Trophoblast cell (in vitro differentiated cells and primary cell): ENCODE data around the gene RNFT2.

Experiments
- DNase-seq, 2 donors: peaks; one replicate each; pipeline ENCODE4 v3.0.0-alpha.2; 2016
- H2AFZ ChIP-seq: 2 replicates; pipeline ENCODE4 v1.6.1; 2013; ENCODE audit warnings: low read length, moderate library complexity, mild to moderate bottlenecking; ENCODE audit not compliant: insufficient read depth, poor library complexity
- H2AK5ac ChIP-seq: 2 replicates; pipeline ENCODE4 v1.6.1; 2013; ENCODE audit warnings: mild to moderate bottlenecking, low read length
- H2BK120ac ChIP-seq: 2 replicates; pipeline ENCODE4 v1.6.1; 2013; ENCODE audit warnings: low read length, mild to moderate bottlenecking, moderate library complexity; ENCODE audit not compliant: insufficient read depth, poor library complexity
- H2BK12ac ChIP-seq: 2 replicates; pipeline ENCODE4 v1.6.1; 2013; ENCODE audit warnings: mild to moderate bottlenecking, low read length, moderate library complexity
- H2BK5ac ChIP-seq: 2 replicates; pipeline ENCODE4 v1.6.1; 2013; ENCODE audit warnings: low read length, low read depth, moderate library complexity, mild to moderate bottlenecking; ENCODE audit not compliant: poor library complexity
- H3K14ac ChIP-seq: 2 replicates; pipeline ENCODE4 v1.6.1; 2013; ENCODE audit warnings: mild to moderate bottlenecking, low read length
- H3K18ac ChIP-seq: 2 replicates; pipeline ENCODE4 v1.6.1; 2013; ENCODE audit warnings: mild to moderate bottlenecking, low read length
- H3K23ac ChIP-seq: 2 replicates; pipeline ENCODE4 v1.6.1; 2013; ENCODE audit warnings: low read length
- H3K27ac ChIP-seq: 2 replicates; pipeline ENCODE4 v1.5.1; 2013; ENCODE audit warnings: low read depth, mild to moderate bottlenecking, inconsistent platforms, low read length, moderate library complexity
- H3K27me3 ChIP-seq: 2 replicates; pipeline ENCODE4 v1.6.1; 2013; ENCODE audit warnings: inconsistent platforms, mild to moderate bottlenecking, low read length, moderate library complexity; ENCODE audit not compliant: insufficient read depth
- H3K36me3 ChIP-seq, 2 experiments: 1 replicate in 1 of 2; 2 replicates in 1 of 2; pipeline ENCODE4 v1.6.1; 2013; ENCODE audit warnings: low read length in 2 of 2, mild to moderate bottlenecking in 2 of 2, moderate library complexity in 1 of 2; ENCODE audit not compliant: insufficient read depth in 2 of 2, control insufficient read depth in 1 of 2
- H3K4ac ChIP-seq: 2 replicates; pipeline ENCODE4 v1.6.1; 2013; ENCODE audit warnings: low read depth, mild to moderate bottlenecking, low read length, moderate library complexity
- H3K4me1 ChIP-seq, 2 experiments: 1 replicate in 1 of 2; 2 replicates in 1 of 2; pipeline ENCODE4 v1.6.1; 2013; ENCODE audit warnings: low read length in 2 of 2, mild to moderate bottlenecking in 2 of 2, moderate library complexity in 1 of 2; ENCODE audit not compliant: insufficient read depth in 2 of 2, control insufficient read depth in 1 of 2
- H3K4me2 ChIP-seq: 2 replicates; pipeline ENCODE4 v1.6.1; 2013; ENCODE audit warnings: inconsistent platforms, mild to moderate bottlenecking, low read length, moderate library complexity
- H3K4me3 ChIP-seq: 2 replicates; pipeline ENCODE4 v1.5.1; 2013; ENCODE audit warnings: mild to moderate bottlenecking, low read depth, low read length, inconsistent platforms
- H3K79me1 ChIP-seq: one replicate; pipeline ENCODE4 v1.6.1; 2013; ENCODE audit warnings: low read length
- H3K79me2 ChIP-seq: 2 replicates; pipeline ENCODE4 v1.6.1; 2013; ENCODE audit warnings: low read length, mild to moderate bottlenecking; ENCODE audit not compliant: control insufficient read depth, insufficient read depth, poor library complexity
- H3K9ac ChIP-seq: 2 replicates; pipeline ENCODE4 v1.6.1; 2013; ENCODE audit warnings: mild to moderate bottlenecking, low read length
- H3K9me3 ChIP-seq: 2 replicates; pipeline ENCODE4 v1.6.1; 2013; ENCODE audit warnings: low read depth, mild to moderate bottlenecking, control low read depth, inconsistent platforms, low read length; ENCODE audit not compliant: insufficient read depth
- H4K12ac ChIP-seq: 2 replicates; pipeline ENCODE4 v1.6.1; 2013; ENCODE audit warnings: low read depth, mild to moderate bottlenecking, low read length, moderate library complexity
- H4K8ac ChIP-seq: 2 replicates; pipeline ENCODE4 v1.6.1; 2013; ENCODE audit warnings: low read depth, mild to moderate bottlenecking, low read length, moderate library complexity
- H4K91ac ChIP-seq: one replicate; pipeline ENCODE4 v1.6.1; 2013; ENCODE audit warnings: low read depth, mild to moderate bottlenecking, low read length, moderate library complexity
- WGBS: extraction: QIAGEN DNeasy Blood & Tissue Kit; methylation state at CpG from one replicate; pipeline ENCODE4 v1.1.7; 2013; ENCODE audit warnings: missing lambda C conversion rate; ENCODE audit not compliant: insufficient read length, insufficient coverage; ENCODE audit errors: extremely low coverage; 5-methylcytosine and 5-hydroxymethylcytosine counted together

RNFT2 gene

DNA sequence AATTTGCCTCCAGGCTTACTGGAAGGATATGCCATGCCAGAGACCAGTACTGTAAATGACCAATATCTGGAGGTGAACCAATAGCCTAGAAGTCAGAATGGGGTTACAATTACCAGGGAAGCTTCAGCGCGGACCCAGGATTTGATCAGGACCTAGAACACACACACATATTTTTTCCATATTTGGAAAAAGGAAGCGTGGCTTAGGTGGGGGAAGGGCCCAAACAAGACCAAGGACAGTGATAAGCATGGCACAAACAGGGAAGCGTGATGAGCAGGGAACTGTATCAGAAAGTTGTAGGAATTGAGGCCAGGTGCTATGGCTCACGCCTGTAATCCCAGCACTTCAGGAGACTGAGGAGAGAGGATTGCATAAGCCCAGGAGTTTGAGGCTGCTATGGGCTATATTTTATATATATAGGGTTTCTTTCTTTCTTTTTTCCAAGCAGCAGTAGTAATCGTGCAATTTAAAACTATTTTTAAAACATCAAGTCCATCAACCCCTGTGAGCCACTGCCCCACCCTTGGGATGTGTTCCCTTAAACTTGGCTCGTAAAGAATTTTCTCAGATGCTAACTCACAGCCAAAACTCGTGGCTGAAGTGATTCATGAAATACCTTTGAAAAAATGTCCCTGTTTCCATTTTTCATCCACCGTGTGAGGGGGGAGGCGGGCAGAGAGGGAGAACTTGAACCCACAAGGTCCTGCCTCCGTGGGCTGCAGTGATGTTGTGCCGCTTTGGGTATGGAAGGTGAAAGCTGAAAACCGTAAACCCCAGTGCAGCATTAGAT, 126.5 kb downstream of the RNFT2 start:
- no peaks in the 10 kb centered on the region for H3K79me1 ChIP-seq
- H3K4me3 ChIP-seq = no peak overlapping the region
- no peak overlapping the region for H2AK5ac ChIP-seq
- no peak overlapping the region for H2BK12ac ChIP-seq
- no peak overlapping the region for H3K18ac ChIP-seq
- no peak overlapping the region for H4K91ac ChIP-seq
- peaks cover 0 to 2% of the 10 kb centered on the region in 2 experiments for H3K4me1 ChIP-seq
- no CpG with 5 or more reads among the region's 13 CpGs for WGBS
- no peaks in the 10 kb centered on the region for H3K79me2 ChIP-seq
- no peak overlapping the region for H3K9ac ChIP-seq
- no peak overlapping the region for H3K14ac ChIP-seq
- peak; percentile 74 to 88 for DNase-seq
- no peak overlapping the region for H3K23ac ChIP-seq
- H4K12ac ChIP-seq = no peak overlapping the region
- no peaks in the 10 kb centered on the region for H3K27me3 ChIP-seq
- H3K4ac ChIP-seq = no peak overlapping the region
- no peak overlapping the region for H2BK5ac ChIP-seq
- H2BK120ac ChIP-seq = no peak overlapping the region
- H3K4me2 ChIP-seq = peak overlapping the region; percentile 6
- no peak overlapping the region for H4K8ac ChIP-seq
- H3K36me3 ChIP-seq = no peaks in the 10 kb centered on the region
- H3K9me3 ChIP-seq = peaks cover 1% of the 10 kb centered on the region
- H2AFZ ChIP-seq = no peak overlapping the region
- no peak overlapping the region for H3K27ac ChIP-seq

DNA sequence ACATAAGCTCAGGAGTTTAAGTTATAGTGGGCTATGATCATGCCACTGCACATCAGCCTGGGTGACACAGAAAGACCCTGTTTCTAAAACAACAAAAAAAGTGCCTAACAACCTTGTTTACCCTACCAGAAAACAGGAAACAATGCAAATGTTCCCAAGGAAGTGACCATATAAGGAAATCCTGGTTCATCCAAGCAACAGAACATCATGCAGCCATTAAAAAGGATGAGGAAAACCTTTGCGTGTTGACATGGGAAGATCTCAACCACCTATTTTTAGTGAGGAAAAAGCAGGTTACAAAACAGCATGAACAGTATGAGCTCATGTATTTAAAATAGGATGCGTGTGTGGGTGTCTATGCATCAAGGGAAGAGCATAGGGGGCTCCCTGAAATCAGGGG, 129.4 kb downstream of the RNFT2 start:
- Histone ChIP-seq H3K9me3 (no peaks in the 10 kb centered on the region), H3K4me3 (no peak overlapping the region), H4K12ac (no peak overlapping the region), H3K27me3 (no peaks in the 10 kb centered on the region), H3K23ac (no peak overlapping the region), H2BK5ac (no peak overlapping the region), H3K4ac (no peak overlapping the region), H3K4me1 (peaks cover 0 to 2% of the 10 kb centered on the region in 2 experiments), H4K91ac (no peak overlapping the region), H3K9ac (no peak overlapping the region), H3K14ac (no peak overlapping the region), H3K79me2 (no peaks in the 10 kb centered on the region), H2AFZ (no peak overlapping the region), H3K27ac (no peak overlapping the region), H2BK12ac (no peak overlapping the region), H2AK5ac (no peak overlapping the region), H3K18ac (no peak overlapping the region), H2BK120ac (no peak overlapping the region), H4K8ac (no peak overlapping the region), H3K4me2 (no peak overlapping the region), H3K79me1 (no peaks in the 10 kb centered on the region), H3K36me3 (no peaks in the 10 kb centered on the region)
- WGBS = no CpG with 5 or more reads among the region's 2 CpGs
- no peak for DNase-seq

DNA sequence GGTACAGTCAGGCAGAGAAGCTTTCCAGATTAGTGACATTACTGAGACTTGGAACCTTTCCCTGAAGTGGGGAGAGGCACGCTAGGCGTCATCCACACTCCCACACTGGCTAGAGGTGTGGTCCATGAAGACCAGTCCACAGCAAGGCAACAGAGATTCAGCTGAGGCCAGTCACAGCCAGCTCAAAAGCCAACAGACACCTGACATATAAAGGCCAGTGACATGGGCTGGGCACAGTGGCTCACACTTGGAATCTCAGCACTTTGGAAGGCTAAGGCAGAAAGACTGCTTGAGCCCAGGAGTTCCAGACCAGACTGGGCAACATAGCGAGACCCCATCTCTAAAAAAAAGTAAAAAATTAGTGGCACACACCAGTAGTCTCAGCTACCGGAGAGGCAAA, 132.2 kb downstream of the RNFT2 start:
- Histone ChIP-seq H4K12ac (no peak overlapping the region), H3K79me1 (no peaks in the 10 kb centered on the region), H2BK120ac (no peak overlapping the region), H2AFZ (no peak overlapping the region), H3K4ac (no peak overlapping the region), H2AK5ac (no peak overlapping the region), H3K27me3 (no peaks in the 10 kb centered on the region), H3K36me3 (no peaks in the 10 kb centered on the region), H3K9ac (no peak overlapping the region), H3K4me2 (no peak overlapping the region), H3K23ac (no peak overlapping the region), H3K18ac (no peak overlapping the region), H3K4me1 (no peaks in the 10 kb centered on the region), H3K9me3 (peaks cover 3% of the 10 kb centered on the region), H3K4me3 (no peak overlapping the region), H4K8ac (no peak overlapping the region), H3K27ac (no peak overlapping the region), H2BK5ac (no peak overlapping the region), H3K14ac (no peak overlapping the region), H3K79me2 (no peaks in the 10 kb centered on the region), H2BK12ac (no peak overlapping the region), H4K91ac (no peak overlapping the region)
- no peak for DNase-seq
- WGBS = no CpG with 5 or more reads among the region's 4 CpGs

DNA sequence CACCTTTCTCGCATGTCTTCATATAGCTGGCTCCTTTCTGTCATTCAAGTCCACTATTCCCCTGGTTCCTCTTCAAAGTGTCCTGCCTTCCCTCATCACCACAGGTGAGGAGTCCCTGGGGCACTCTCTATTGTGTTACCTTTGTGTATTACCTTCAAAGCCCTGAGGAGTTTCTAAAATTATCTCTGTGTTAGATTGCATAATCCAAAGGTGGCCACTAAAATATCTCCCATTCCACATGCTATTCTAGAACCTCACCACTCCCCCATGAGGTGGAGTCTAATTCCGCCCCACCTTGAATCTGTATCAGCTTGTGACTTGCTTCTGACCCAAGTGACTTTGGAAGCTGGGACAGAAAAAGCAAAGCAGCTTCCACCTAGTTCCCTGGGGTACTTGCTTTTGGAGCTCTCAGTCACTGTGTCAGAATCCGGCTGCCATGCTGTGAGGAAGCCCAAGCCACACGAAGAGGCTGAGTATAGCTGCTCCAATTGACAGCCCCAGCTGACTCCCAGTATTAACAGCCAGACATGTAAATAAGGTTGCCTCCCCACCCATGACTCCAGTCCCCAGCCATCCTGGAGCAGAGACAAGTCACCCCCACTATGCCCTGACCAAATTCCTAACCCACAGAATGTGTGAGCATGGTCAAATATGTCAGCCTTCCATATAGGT, 136.3 kb downstream of the RNFT2 start:
- no peak overlapping the region for H2AFZ ChIP-seq
- no peak overlapping the region for H4K8ac ChIP-seq
- DNase-seq = peak in 1 of 2 donors; percentile 24
- H2BK12ac ChIP-seq = no peak overlapping the region
- H3K9me3 ChIP-seq = peaks cover 3% of the 10 kb centered on the region
- no peak overlapping the region for H3K4ac ChIP-seq
- no peak overlapping the region for H3K9ac ChIP-seq
- no peak overlapping the region for H3K14ac ChIP-seq
- H3K23ac ChIP-seq = no peak overlapping the region
- H3K36me3 ChIP-seq = no peaks in the 10 kb centered on the region
- no peak overlapping the region for H3K4me2 ChIP-seq
- H2BK5ac ChIP-seq = no peak overlapping the region
- H4K91ac ChIP-seq = no peak overlapping the region
- WGBS = no CpG with 5 or more reads among the region's 4 CpGs
- H3K27ac ChIP-seq = no peak overlapping the region
- no peak overlapping the region for H3K18ac ChIP-seq
- H3K4me3 ChIP-seq = no peak overlapping the region
- H4K12ac ChIP-seq = no peak overlapping the region
- no peaks in the 10 kb centered on the region for H3K79me2 ChIP-seq
- H2AK5ac ChIP-seq = no peak overlapping the region
- peaks cover 10% of the 10 kb centered on the region for H3K27me3 ChIP-seq
- peaks cover 7 to 12% of the 10 kb centered on the region in 2 experiments for H3K4me1 ChIP-seq
- no peaks in the 10 kb centered on the region for H3K79me1 ChIP-seq
- H2BK120ac ChIP-seq = no peak overlapping the region
